GM10248 (cell line): ENCODE measurements around the gene KCTD5.

ENCODE experiments used
- CTCF ChIA-PET: fragments of 300-600 bp; sonication (Branson Sonifier 250); formaldehyde crosslinking; extraction: SDS; loops from one replicate; lab custom pipeline; 2021; ENCODE audit warnings: antibody characterized with exemption; lab: Yijun Ruan, JAX
- POLR2A ChIA-PET: fragments of 350-650 bp; sonication (Branson Sonifier 250); formaldehyde crosslinking; extraction: SDS; loops from one replicate; lab custom pipeline; 2020; ENCODE audit warnings: antibody characterized with exemption; lab: Yijun Ruan, JAX
- DNase-seq: peaks from one replicate; pipeline ENCODE4 v3.0.0; 2012; ENCODE audit errors: extremely low spot score
- CTCF ChIP-seq: IDR thresholded peaks from 2 replicates; pipeline ENCODE4 v1.5.1; 2012; ENCODE audit warnings: mild to moderate bottlenecking, low read depth; ENCODE audit errors: extremely low read depth, missing control alignments, control extremely low read depth

The KCTD5 gene

GRCh38 chr16:2752035-2752849 is 69.9 kb downstream of the KCTD5 start, which contains the start of gene SRRM2:
TSS of gene SRRM2 (plus strand) at chr16:2752638. CDS start at chr16:2756365, 3,727 bp downstream.
- peak; percentile 96 for DNase-seq
- POLR2A ChIA-PET: interaction anchor here (0.6 to 1.5 kb wide), 7 partner anchors 10 to 238 kb away, joined by 3 to 6 read pairs (median 3); no protein-coding TSS in a partner anchor
- TF ChIP-seq CTCF: no peak
- CTCF ChIA-PET: interaction anchor here (1.3 kb wide), 1 partner anchor 15 kb away, joined by 4 read pairs; no protein-coding TSS in a partner anchor

DNA sequence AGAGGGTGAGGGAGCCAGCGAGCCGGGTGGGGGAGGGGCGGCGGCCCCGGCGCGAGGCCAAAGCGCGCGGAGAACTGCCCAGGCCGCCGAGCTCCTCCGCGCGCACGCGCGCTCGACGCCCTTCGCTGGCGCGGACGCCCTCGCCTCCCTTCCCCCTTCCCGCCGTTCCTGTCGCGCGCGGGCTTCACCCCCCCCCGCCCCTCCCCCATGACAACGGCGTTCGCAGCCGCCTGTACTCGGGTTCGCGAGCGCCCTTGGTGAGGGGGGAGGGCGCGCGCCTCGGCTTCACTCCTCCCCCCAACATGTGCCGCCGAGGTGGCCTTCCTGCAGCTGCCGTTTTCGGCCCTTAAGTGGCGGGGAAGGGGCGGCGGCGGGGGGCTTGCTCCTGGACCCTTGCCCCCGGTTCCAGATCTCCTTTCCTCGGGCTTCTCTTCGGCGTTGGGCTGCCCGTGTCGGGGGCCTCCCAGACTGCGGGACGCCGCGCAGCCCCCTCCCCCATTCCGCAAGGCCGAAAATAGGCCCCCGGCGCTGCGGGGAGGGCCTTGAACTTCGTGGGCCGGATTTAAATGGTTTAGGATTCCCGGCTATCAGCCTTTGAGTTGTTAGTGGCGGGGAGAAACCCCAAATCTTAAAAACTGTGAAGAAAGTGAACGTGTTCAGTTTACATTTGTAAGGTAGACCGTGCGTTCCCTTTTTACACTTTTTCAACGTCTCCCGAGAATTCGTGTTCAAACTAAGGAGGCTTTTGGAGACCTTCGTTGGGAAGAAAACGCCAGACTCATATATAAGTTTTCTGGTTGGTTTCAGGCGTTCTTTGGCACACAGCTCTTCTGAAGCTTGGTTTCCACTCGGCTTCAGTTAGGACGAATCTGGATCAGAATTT is 70.8 kb downstream of the KCTD5 start:
- peak; percentile 87 for DNase-seq
- ChIA-PET CTCF (interaction anchor here (1.3 to 1.8 kb wide), 2 partner anchors 14 to 115 kb away, joined by 4 to 6 read pairs; no protein-coding TSS in a partner anchor), POLR2A (interaction anchor here (0.6 to 1.5 kb wide), 9 partner anchors 10 to 239 kb away, joined by 3 to 6 read pairs (median 3); no protein-coding TSS in a partner anchor)
- TF ChIP-seq CTCF: no peak

DNA sequence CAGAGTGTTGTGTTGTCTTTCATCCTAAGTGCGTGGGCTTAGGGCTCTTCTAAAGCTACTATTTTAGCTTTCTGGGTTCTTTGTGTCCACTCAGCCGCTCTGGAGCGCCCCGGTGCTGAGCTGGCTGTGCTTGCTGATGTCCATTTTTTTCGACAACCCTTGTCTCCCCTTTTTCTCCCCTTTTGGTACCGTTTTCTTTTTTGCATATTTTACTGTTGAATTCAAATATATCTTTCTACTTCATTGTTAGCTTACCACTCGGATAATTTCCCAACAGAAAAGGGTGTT is 71.4 kb downstream of the KCTD5 start:
- ChIA-PET POLR2A (interaction anchor here (0.7 to 1.4 kb wide), 3 partner anchors 9 to 152 kb away, joined by 3 to 4 read pairs (median 4); no protein-coding TSS in a partner anchor), CTCF (interaction anchor here (1.3 to 1.8 kb wide), 2 partner anchors 13 to 115 kb away, joined by 4 to 6 read pairs; no protein-coding TSS in a partner anchor)
- DNase-seq: no peak
- peak; percentile 3 for TF ChIP-seq CTCF

DNA sequence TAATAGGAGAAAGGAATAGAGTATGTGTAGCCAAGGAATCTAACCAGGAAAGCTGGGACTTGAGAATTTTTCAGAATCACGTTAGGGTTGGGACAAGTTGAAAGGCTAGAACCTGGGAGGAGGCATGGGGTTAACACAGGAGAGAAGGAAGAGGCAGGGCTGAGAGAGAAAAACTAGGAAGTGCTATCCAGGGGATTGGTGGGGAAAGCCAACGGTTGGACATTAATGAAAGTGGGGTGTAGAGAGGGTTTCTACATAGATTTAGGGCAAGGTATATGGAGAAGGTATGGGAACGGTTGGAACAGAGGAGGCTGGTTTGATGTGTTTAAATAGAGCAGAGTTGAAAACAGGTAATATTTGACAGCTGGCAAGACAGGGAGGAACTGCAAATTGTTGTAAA is 72.8 kb downstream of the KCTD5 start:
- ChIA-PET CTCF (no interaction called here), POLR2A (no interaction called here)
- no peak for DNase-seq
- no peak for TF ChIP-seq CTCF

- POLR2A ChIA-PET: interaction anchor here (0.8 kb wide), 2 partner anchors 12 to 16 kb away, joined by 3 read pairs; no protein-coding TSS in a partner anchor
- TF ChIP-seq CTCF: no peak
- CTCF ChIA-PET: interaction anchor here (1.4 kb wide), 1 partner anchor 17 kb away, joined by 5 read pairs; no protein-coding TSS in a partner anchor
- DNase-seq: no peak
These were observed 74.1 kb downstream of the KCTD5 start for GRCh38 chr16:2756288-2757015.
